GM23248 (cell line): ENCODE measurements around the gene CDH4.

Experiments
- EZH2 ChIP-seq: fragments of 200-600 bp; sonication (generic); IDR thresholded peaks from 2 replicates; pipeline ENCODE4 v1.6.1; 2018; ENCODE audit warnings: antibody characterized with exemption, mild to moderate bottlenecking; ENCODE audit not compliant: insufficient read depth, poor library complexity, severe bottlenecking
- EZH2phosphoT487 ChIP-seq: fragments of 200-600 bp; sonication (generic); IDR thresholded peaks from 2 replicates; pipeline ENCODE4 v1.6.1; 2018; ENCODE audit warnings: antibody characterized with exemption, moderate library complexity, mild to moderate bottlenecking, low read depth; ENCODE audit not compliant: insufficient read depth

- TF ChIP-seq EZH2 (no peak), EZH2phosphoT487 (no peak)
Observed at GRCh38 chr20:61956396-61957342, 704.6 kb downstream of the CDH4 start.
